Measurements from ENCODE around the gene ZNF426. TPM values are rescaled to one million over a fixed set of nuclear protein-coding genes. Genes with fewer than 3 reads are reported as not detected.

ZNF426 gene
- total and polyA plus RNA-seq, 2 donors (not counting 3 experiments of a cell fraction or from before 2014, with no cell fraction given), result 2.4 to 16.1 TPM

DNA sequence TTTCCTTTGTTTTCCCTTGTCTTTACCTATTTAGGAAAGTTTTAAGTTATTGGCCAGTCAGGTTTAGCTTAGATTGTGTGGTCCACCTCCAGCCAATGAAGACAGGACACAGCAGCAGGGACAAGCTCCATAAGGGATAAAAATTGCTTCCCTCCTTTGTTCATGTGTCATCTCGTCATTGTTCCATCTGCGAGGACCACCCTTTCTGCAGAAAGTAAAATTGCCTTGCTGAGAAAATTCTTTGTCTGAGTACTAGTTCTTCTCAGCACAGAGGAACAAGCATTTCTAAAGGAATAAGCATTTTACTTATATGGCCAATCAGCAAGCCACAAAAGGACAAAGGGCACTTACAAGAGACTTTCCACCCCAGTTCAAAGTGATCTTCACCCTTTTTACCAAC lies 51.4 kb downstream of the ZNF426 start:
- no TSS peak for BruUV-seq (replicated peaks)

More for the DNA sequence above, 51.4 kb downstream of the ZNF426 start:
- Histone ChIP-seq H3K36me3 (ENCODE audit: control insufficient read depth in 2 of 2, extremely low read depth in 1 of 2, insufficient read depth in 2 of 2, low read length in 2 of 2) (no peaks in the 10 kb centered on the region), H3K27ac (ENCODE audit: insufficient read depth, low read depth, low read length) (no peak overlapping the region), H3K4me3 (replicated peaks in 1 of 3; ENCODE audit: insufficient read depth in 1 of 3, low read depth in 1 of 3, low read length in 3 of 3) (no peak overlapping the region), H3K9me1 (replicated peaks; ENCODE audit: control insufficient read depth, extremely low read depth, insufficient read depth, low read length) (no peaks in the 10 kb centered on the region), H3K27me3 (ENCODE audit: control insufficient read depth in 2 of 2, insufficient read depth in 2 of 2, low read length in 2 of 2) (no peaks in the 10 kb centered on the region), H3K79me2 (ENCODE audit: control insufficient read depth, insufficient read depth, low read length) (no peaks in the 10 kb centered on the region), H3K9ac (replicated peaks; ENCODE audit: extremely low read depth, insufficient read depth, low read length) (no peak overlapping the region), H2AFZ (ENCODE audit: low read depth, low read length) (no peak overlapping the region), H4K20me1 (replicated peaks; ENCODE audit: control insufficient read depth, extremely low read depth, insufficient read depth, low read length) (no peaks in the 10 kb centered on the region), H3K4me1 (ENCODE audit: control insufficient read depth, extremely low read depth, insufficient read depth, low read length) (no peaks in the 10 kb centered on the region), H3K4me2 (ENCODE audit: insufficient read depth, low read length) (no peak overlapping the region), H3K9me3 (replicated peaks; ENCODE audit: control insufficient read depth, insufficient read depth, low read length) (peaks cover 5% of the 10 kb centered on the region)
- intact Hi-C loops (cut with micrococcal nuclease), result no loop called here
- TF ChIP-seq EZH2 (IDR thresholded peaks at IDR 0.05; ENCODE audit: borderline replicate concordance, low read depth, low read length, severe bottlenecking) (no peak), JUN (IDR thresholded peaks at IDR 0.05; ENCODE audit: borderline replicate concordance, insufficient read depth, insufficient read length, low read depth) (no peak), POLR2AphosphoS5 (IDR thresholded peaks at IDR 0.05; ENCODE audit: insufficient read depth, low read depth, low read length) (no peak), MYC (IDR thresholded peaks at IDR 0.05; ENCODE audit: low read depth, low read length) (no peak), GATA2 (IDR thresholded peaks at IDR 0.05; ENCODE audit: insufficient read depth, insufficient read length, low read depth, low read length) (no peak), FOS (IDR thresholded peaks at IDR 0.05; ENCODE audit: borderline replicate concordance, insufficient read depth, low read length) (no peak), POLR2A (IDR thresholded peaks at IDR 0.05; ENCODE audit: low read depth, low read length) (no peak)
- TF ChIP-seq, protein P1, sequence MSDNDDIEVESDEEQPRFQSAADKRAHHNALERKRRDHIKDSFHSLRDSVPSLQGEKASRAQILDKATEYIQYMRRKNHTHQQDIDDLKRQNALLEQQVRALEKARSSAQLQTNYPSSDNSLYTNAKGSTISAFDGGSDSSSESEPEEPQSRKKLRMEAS (IDR thresholded peaks at IDR 0.05; ENCODE audit: insufficient read depth, insufficient read length), result no peak
- TF ChIP-seq, protein P2, sequence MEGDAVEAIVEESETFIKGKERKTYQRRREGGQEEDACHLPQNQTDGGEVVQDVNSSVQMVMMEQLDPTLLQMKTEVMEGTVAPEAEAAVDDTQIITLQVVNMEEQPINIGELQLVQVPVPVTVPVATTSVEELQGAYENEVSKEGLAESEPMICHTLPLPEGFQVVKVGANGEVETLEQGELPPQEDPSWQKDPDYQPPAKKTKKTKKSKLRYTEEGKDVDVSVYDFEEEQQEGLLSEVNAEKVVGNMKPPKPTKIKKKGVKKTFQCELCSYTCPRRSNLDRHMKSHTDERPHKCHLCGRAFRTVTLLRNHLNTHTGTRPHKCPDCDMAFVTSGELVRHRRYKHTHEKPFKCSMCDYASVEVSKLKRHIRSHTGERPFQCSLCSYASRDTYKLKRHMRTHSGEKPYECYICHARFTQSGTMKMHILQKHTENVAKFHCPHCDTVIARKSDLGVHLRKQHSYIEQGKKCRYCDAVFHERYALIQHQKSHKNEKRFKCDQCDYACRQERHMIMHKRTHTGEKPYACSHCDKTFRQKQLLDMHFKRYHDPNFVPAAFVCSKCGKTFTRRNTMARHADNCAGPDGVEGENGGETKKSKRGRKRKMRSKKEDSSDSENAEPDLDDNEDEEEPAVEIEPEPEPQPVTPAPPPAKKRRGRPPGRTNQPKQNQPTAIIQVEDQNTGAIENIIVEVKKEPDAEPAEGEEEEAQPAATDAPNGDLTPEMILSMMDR (IDR thresholded peaks at IDR 0.05; ENCODE audit: extremely low read depth in 1 of 2, insufficient read depth in 1 of 2, low read depth in 1 of 2, low read length in 2 of 2), result no peak
- CTCF ChIA-PET, result no interaction called here
- no peak for DNase-seq (ENCODE audit: low read depth, low spot score)
- POLR2A ChIA-PET, result no interaction called here
- no peak for FAIRE-seq
- dilution Hi-C loops (cut with MboI; ENCODE audit: extremely low pct_ligation_motif_present, low sequenced_read_pairs), result no loop called here

All from endothelial cell of umbilical vein (primary cell).